GM12891 (cell line): Measurements from ENCODE around the gene HSF5.

Source experiments
- POLR2A ChIP-seq: IDR thresholded peaks from 2 replicates; pipeline ENCODE4 v1.6.1; 2011; ENCODE audit warnings: low read depth, low read length, control low read depth
- POLR2AphosphoS5 ChIP-seq: IDR thresholded peaks from 2 replicates; pipeline ENCODE4 v1.6.1; 2011; ENCODE audit warnings: low read depth, low read length, control low read depth
- POU2F2 ChIP-seq: IDR thresholded peaks from 2 replicates; pipeline ENCODE4 v1.6.1; 2011; ENCODE audit warnings: low read depth, mild to moderate bottlenecking, control low read depth, low read length, moderate library complexity
- SPI1 ChIP-seq: IDR thresholded peaks from 2 replicates; pipeline ENCODE4 v1.6.1; 2011; ENCODE audit warnings: low read depth, low read length, control low read depth
- TAF1 ChIP-seq: IDR thresholded peaks from 2 replicates; pipeline ENCODE4 v1.6.1; 2011; ENCODE audit warnings: low read depth, low read length, control low read depth

GRCh38 chr17:58503866-58504265 is 15.7 kb upstream of the HSF5 start:
- TF ChIP-seq POLR2A: no peak
- TF ChIP-seq TAF1: no peak
- no peak for TF ChIP-seq SPI1
- no peak for TF ChIP-seq POLR2AphosphoS5
- TF ChIP-seq POU2F2: no peak
